CD14-positive monocyte (primary cell): Measurements from ENCODE around the gene CXCR5. TPM values are rescaled to one million over a fixed set of nuclear protein-coding genes. Genes with fewer than 3 reads are reported as not detected.
A peak's percentile ranks its signal among the peaks of the same experiment; 100 is the strongest.

Experiments
- DNase-seq, 3 donors: peaks; one replicate each; pipeline ENCODE4 v3.0.0-alpha.2; 2011 to 2022
- H2AFZ ChIP-seq: 2 replicates; pipeline ENCODE4 v1.6.0; 2012; ENCODE audit warnings: mild to moderate bottlenecking, low read depth, low read length, inconsistent platforms; ENCODE audit not compliant: insufficient read depth, poor library complexity, severe bottlenecking
- H3K27ac ChIP-seq, 2 donors: 1 replicate in 1 of 2; 2 replicates in 1 of 2; pipeline ENCODE4 v1.5.1; 2012 to 2013; ENCODE audit warnings: low read length in 2 of 2, control low read depth in 1 of 2, inconsistent platforms in 1 of 2, low read depth in 1 of 2, mild to moderate bottlenecking in 1 of 2
- H3K27me3 ChIP-seq, 2 donors: one replicate each; pipeline versions ENCODE4 v1.6.0 to v1.6.1; 2011 to 2013; ENCODE audit warnings: low read length in 2 of 2; ENCODE audit not compliant: control insufficient read depth in 2 of 2, insufficient read depth in 2 of 2
- H3K36me3 ChIP-seq, 2 donors: replicated peaks in 1 of 2; 1 replicate in 1 of 2; 2 replicates in 1 of 2; pipeline versions ENCODE4 v1.5.1 to v1.6.1; 2012 to 2013; ENCODE audit warnings: low read length in 2 of 2, control low read depth in 1 of 2, inconsistent platforms in 1 of 2, mild to moderate bottlenecking in 1 of 2; ENCODE audit not compliant: insufficient read depth in 2 of 2, control insufficient read depth in 1 of 2
- H3K4me1 ChIP-seq, 2 donors: 1 replicate in 1 of 2; 2 replicates in 1 of 2; pipeline versions ENCODE4 v1.5.1 to v1.6.1; 2012 to 2013; ENCODE audit warnings: low read length in 2 of 2, control low read depth in 1 of 2, inconsistent platforms in 1 of 2, mild to moderate bottlenecking in 1 of 2, moderate library complexity in 1 of 2; ENCODE audit not compliant: insufficient read depth in 2 of 2, control insufficient read depth in 1 of 2
- H3K4me2 ChIP-seq: replicated peaks from 2 replicates; pipeline ENCODE3; 2012; ENCODE audit warnings: low read length, moderate library complexity, mild to moderate bottlenecking; ENCODE audit not compliant: poor library complexity, severe bottlenecking; ENCODE audit errors: extremely low read depth
- H3K4me3 ChIP-seq, 3 experiments: fragments of 200-600 bp in 1 of 3; sonication (generic) in 1 of 3; replicated peaks in 1 of 3; 1 replicate in 2 of 3; 2 replicates in 1 of 3; pipeline ENCODE4 v1.5.1; 2011 to 2013; ENCODE audit warnings: low read length in 3 of 3, mild to moderate bottlenecking in 3 of 3, control low read depth in 2 of 3, low read depth in 2 of 3, inconsistent platforms in 1 of 3, moderate library complexity in 1 of 3
- H3K79me2 ChIP-seq: 2 replicates; pipeline ENCODE4 v1.6.0; 2012; ENCODE audit warnings: mild to moderate bottlenecking, control low read depth, inconsistent platforms, low read length, moderate library complexity; ENCODE audit not compliant: insufficient read depth
- H3K9ac ChIP-seq: 2 replicates; pipeline ENCODE4 v1.6.0; 2017; ENCODE audit warnings: low read length, mild to moderate bottlenecking; ENCODE audit not compliant: insufficient read depth, poor library complexity, severe bottlenecking
- H3K9me3 ChIP-seq, 2 donors: replicated peaks in 1 of 2; 1 replicate in 1 of 2; 2 replicates in 1 of 2; pipeline versions ENCODE4 v1.5.1 to v1.6.1; 2012 to 2013; ENCODE audit warnings: low read length in 2 of 2, control low read depth in 1 of 2; ENCODE audit not compliant: control insufficient read depth in 1 of 2, insufficient read depth in 1 of 2
- H4K20me1 ChIP-seq: 2 replicates; pipeline ENCODE4 v1.6.0; 2012; ENCODE audit warnings: mild to moderate bottlenecking, low read length, control low read depth, moderate library complexity; ENCODE audit not compliant: insufficient read depth
- H3K27ac Mint-ChIP-seq, 7 donors: one replicate each; pipeline ENCODE4 v1.8.0; 2020; ENCODE audit warnings: mild to moderate bottlenecking in 7 of 7, mixed read lengths in 7 of 7, moderate library complexity in 6 of 7, inconsistent platforms in 2 of 7
- H3K27me3 Mint-ChIP-seq, 3 donors: one replicate each; pipeline ENCODE4 v1.8.0; 2021 to 2022; ENCODE audit warnings: low read depth in 3 of 3, mild to moderate bottlenecking in 3 of 3, mixed read lengths in 3 of 3, moderate library complexity in 3 of 3, inconsistent platforms in 1 of 3
- H3K36me3 Mint-ChIP-seq, 2 donors: one replicate each; pipeline ENCODE4 v1.8.0; 2020; ENCODE audit warnings: mixed read lengths in 2 of 2, inconsistent platforms in 1 of 2, mild to moderate bottlenecking in 1 of 2
- H3K4me1 Mint-ChIP-seq: one replicate; pipeline ENCODE4 v1.8.0; 2020; ENCODE audit warnings: mild to moderate bottlenecking, mixed read lengths
- H3K4me3 Mint-ChIP-seq, 2 donors: one replicate each; pipeline ENCODE4 v1.8.0; 2020; ENCODE audit warnings: mild to moderate bottlenecking in 2 of 2, mixed read lengths in 2 of 2, moderate library complexity in 1 of 2
- H3K9me3 Mint-ChIP-seq, 7 donors: one replicate each; pipeline ENCODE4 v1.8.0; 2020 to 2022; ENCODE audit warnings: mixed read lengths in 7 of 7, mild to moderate bottlenecking in 6 of 7, moderate library complexity in 6 of 7, inconsistent platforms in 2 of 7
- CTCF ChIP-seq: fragments of 200-600 bp; IDR thresholded peaks from one replicate; pipeline ENCODE4 v1.8.0; 2022; ENCODE audit warnings: antibody characterized with exemption, mild to moderate bottlenecking
- WGBS: methylation state at CpG from one replicate; pipeline ENCODE4 v1.1.5; 2013; ENCODE audit warnings: missing lambda C conversion rate; ENCODE audit not compliant: insufficient coverage; 5-methylcytosine and 5-hydroxymethylcytosine counted together
- intact Hi-C, 2 donors: fragments of 100-400 bp; cut with micrococcal nuclease; formaldehyde crosslinking; loops; one replicate each; pipeline versions ENCODE4 v1.15.0 to v1.15.1; 2023
- polyA plus RNA-seq, 3 donors: library from polyadenylated mRNA; depleted of rRNA in 1 of 3; unstranded in 2 of 3; stranded (reverse) in 1 of 3; fragments of 300-500 nt in 2 of 3; fragments of >200 nt in 1 of 3; fragmentation: Illumina TruSeq in 2 of 3; gene quantifications; 1 replicate in 2 of 3; 2 replicates in 1 of 3; pipeline ENCODE4 v1.2.3, GENCODE V29; 2012 to 2021

The CXCR5 gene
- polyA plus RNA-seq, 3 donors, result 0.08 to 0.31 (median 0.09) TPM

- no peak for TF ChIP-seq CTCF
Observed at GRCh38 chr11:118899706-118900360, 16.1 kb downstream of the CXCR5 start.

GRCh38 chr11:118900535-118901384 is 17.1 kb downstream of the CXCR5 start:
- Histone ChIP-seq H3K79me2 (no peaks in the 10 kb centered on the region), H3K9me3 (no peaks in the 10 kb centered on the region), H3K4me2 (no peak overlapping the region), H3K27ac (no peak overlapping the region), H3K9ac (no peak overlapping the region), H2AFZ (no peak overlapping the region), H4K20me1 (no peaks in the 10 kb centered on the region), H3K4me3 (no peak overlapping the region), H3K4me1 (peaks cover 14 to 15% of the 10 kb centered on the region in 2 donors), H3K36me3 (peaks cover 50 to 66% of the 10 kb centered on the region in 2 donors), H3K27me3 (no peaks in the 10 kb centered on the region)
- Mint-ChIP-seq H3K27me3 (peaks cover 0 to 5% (median 3%) of the 10 kb centered on the region in 3 donors), H3K36me3 (peaks cover 48 to 68% of the 10 kb centered on the region in 2 donors), H3K9me3 (no peaks in the 10 kb centered on the region), H3K4me1 (peaks cover 17% of the 10 kb centered on the region), H3K4me3 (no peak overlapping the region), H3K27ac (peak overlapping the region in 3 of 7 donors; percentile 9 to 54 (median 54))
- intact Hi-C loops, result no loop called here
- no peak for DNase-seq
- TF ChIP-seq CTCF, result no peak
- WGBS, result 97% methylated on average over 28 of the region's 29 CpGs

More at GRCh38 chr11:118899706-118900360, 16.1 kb downstream of the CXCR5 start:
- 94% methylated on average over 15 of the region's 21 CpGs for WGBS
- no peak overlapping the region for H3K27ac ChIP-seq
- Mint-ChIP-seq H3K4me3 (no peak overlapping the region), H3K27ac (peak overlapping the region in 2 of 7 donors; percentile 33 to 54), H3K4me1 (peaks cover 18% of the 10 kb centered on the region), H3K27me3 (peaks cover 3 to 5% (median 3%) of the 10 kb centered on the region in 3 donors), H3K36me3 (peaks cover 46 to 62% of the 10 kb centered on the region in 2 donors), H3K9me3 (no peaks in the 10 kb centered on the region)
- H3K9me3 ChIP-seq, result no peaks in the 10 kb centered on the region
- no peak overlapping the region for H3K4me2 ChIP-seq
- intact Hi-C loops, result loop anchor here in 1 of 2 donors (5.0 kb wide), 1 partner anchor 32 kb away; no protein-coding TSS in a partner anchor
- H4K20me1 ChIP-seq, result no peaks in the 10 kb centered on the region
- DNase-seq, result no peak
- H3K4me1 ChIP-seq, result peaks cover 14 to 15% of the 10 kb centered on the region in 2 donors
- H3K27me3 ChIP-seq, result no peaks in the 10 kb centered on the region
- H3K9ac ChIP-seq, result no peak overlapping the region
- H3K79me2 ChIP-seq, result no peaks in the 10 kb centered on the region
- H2AFZ ChIP-seq, result no peak overlapping the region
- H3K36me3 ChIP-seq, result peaks cover 48 to 61% of the 10 kb centered on the region in 2 donors
- H3K4me3 ChIP-seq, result no peak overlapping the region
